HepG2 (cell line): ENCODE results near the gene EPC2. TPM values are rescaled to one million over a fixed set of nuclear protein-coding genes. Genes with fewer than 3 reads are reported as not detected.
A peak's percentile ranks its signal among the peaks of the same experiment; 100 is the strongest.

Experiments used
- HES4 ChIP-seq: sonication (generic); formaldehyde crosslinking; IDR thresholded peaks from 2 replicates; pipeline ENCODE4 v1.9.0; 2021; ENCODE audit warnings: mild to moderate bottlenecking, missing genetic modification reagents, borderline replicate concordance
- PCBP1 ChIP-seq: fragments of 200-400 bp; formaldehyde crosslinking; IDR thresholded peaks from 2 replicates; pipeline ENCODE4 v1.6.1; 2017; ENCODE audit warnings: mild to moderate bottlenecking, low read depth, low read length, borderline replicate concordance
- SOX6 ChIP-seq, 2 experiments: fragments of 450-650 bp in 1 of 2; sonication (generic) in 1 of 2; formaldehyde crosslinking in 1 of 2; IDR thresholded peaks; 2 replicates each; pipeline versions ENCODE4 v1.4.0 to v1.6.1; 2017 to 2020; ENCODE audit warnings: antibody characterized with exemption in 1 of 2, mild to moderate bottlenecking in 1 of 2, missing genetic modification reagents in 1 of 2
- TBX3 ChIP-seq: fragments of 450-650 bp; IDR thresholded peaks from 2 replicates; pipeline ENCODE4 v1.6.1; 2017; ENCODE audit warnings: antibody characterized with exemption, mild to moderate bottlenecking, inconsistent platforms, borderline replicate concordance
- ZMYM2 ChIP-seq: sonication (generic); formaldehyde crosslinking; IDR thresholded peaks from 2 replicates; pipeline ENCODE4 v1.8.0; 2022; ENCODE audit warnings: mild to moderate bottlenecking, missing genetic modification reagents
- ZNF230 ChIP-seq: sonication (generic); formaldehyde crosslinking; IDR thresholded peaks from 2 replicates; pipeline ENCODE4 v1.4.0; 2020; ENCODE audit warnings: mild to moderate bottlenecking, missing genetic modification reagents
- polyA plus RNA-seq, 8 experiments: library from polyadenylated mRNA; depleted of rRNA in 3 of 8; stranded (reverse) in 7 of 8; unstranded in 1 of 8; fragments of >200 nt; fragmentation: Illumina TruSeq in 4 of 8; extraction: Trizol in 4 of 8; gene quantifications; 2 replicates each; pipeline versions ENCODE4 v1.2.1 to v1.2.3, GENCODE V29; 2011 to 2016; ENCODE audit warnings: low read depth in 4 of 8, missing spikeins in 1 of 8, mixed read lengths in 1 of 8; ENCODE audit not compliant: insufficient read depth in 1 of 8
- total RNA-seq, 5 experiments: library from RNA; depleted of rRNA; stranded (reverse); fragments of >200 nt; fragmentation: Illumina TruSeq; extraction: Trizol; gene quantifications; 2 replicates each; pipeline ENCODE4 v1.2.3, GENCODE V29; 2016; ENCODE audit warnings: low read depth in 1 of 5
- TF ChIP-seq, protein P1 (sequence below): sonication (generic); formaldehyde crosslinking; IDR thresholded peaks from 2 replicates; pipeline ENCODE4 v1.8.1; 2023; ENCODE audit warnings: missing genetic modification reagents, mild to moderate bottlenecking, borderline replicate concordance
- TF ChIP-seq, protein P2 (sequence below): sonication (generic); formaldehyde crosslinking; IDR thresholded peaks from 2 replicates; pipeline ENCODE4 v1.5.0; 2020; ENCODE audit warnings: mild to moderate bottlenecking, low read depth, missing genetic modification reagents, borderline replicate concordance
- TF ChIP-seq, protein P3 (sequence below): IDR thresholded peaks from 2 replicates; pipeline ENCODE4 v1.6.1; 2016; ENCODE audit warnings: mild to moderate bottlenecking

Gene EPC2
- total and polyA plus RNA-seq, 2 of the 13 experiments (the other 11 are each of a cell fraction or from before 2014, with no cell fraction given): 20.5 to 22.0 TPM

DNA sequence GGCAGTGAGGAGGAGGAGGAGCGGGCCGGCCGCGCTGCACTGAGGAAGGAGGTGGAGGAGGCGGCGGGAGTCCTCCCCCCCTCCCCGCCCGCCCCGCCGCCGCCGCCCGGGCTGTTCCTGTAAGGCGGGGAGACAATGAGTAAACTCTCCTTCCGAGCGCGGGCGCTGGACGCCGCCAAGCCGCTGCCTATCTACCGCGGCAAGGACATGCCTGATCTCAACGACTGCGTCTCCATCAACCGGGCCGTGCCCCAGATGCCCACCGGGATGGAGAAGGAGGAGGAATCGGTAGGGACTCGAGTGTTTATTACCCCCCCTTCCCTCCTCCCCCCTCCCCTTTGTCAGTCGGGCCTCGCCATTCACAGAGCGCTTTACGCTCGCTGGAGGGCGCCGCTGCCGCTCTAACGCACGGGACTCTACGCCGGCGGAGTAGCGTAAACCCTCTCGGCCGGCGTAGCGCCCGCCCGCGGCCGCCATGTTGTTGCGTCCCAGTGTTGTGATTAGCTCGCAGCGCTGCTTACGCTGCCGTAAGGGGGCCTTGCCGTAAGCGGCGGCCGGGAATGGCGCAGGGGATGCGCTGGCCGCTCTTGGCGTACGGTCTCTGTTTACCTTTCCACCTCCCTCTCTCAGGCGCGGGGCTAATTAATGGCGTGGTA is 460 bp downstream of the EPC2 start (continued):
- TF ChIP-seq PCBP1 (0 out of 2 replicates have a peak, but pooled peaks have one; percentile 69), TBX3 (peak; percentile 13; the same call in 1 of the 2 replicates), ZNF230 (no peak), SOX6 (IDR thresholded peaks at IDR 0.05) (no peak), SOX6 (CRISPR knock-in tag; IDR thresholded peaks at IDR 0.05) (peak; percentile 58), ZMYM2 (CRISPR knock-in tag) (no peak), HES4 (CRISPR knock-in tag) (peak; percentile 58; the same call in 1 of the 2 replicates)
- TF ChIP-seq, protein P1, sequence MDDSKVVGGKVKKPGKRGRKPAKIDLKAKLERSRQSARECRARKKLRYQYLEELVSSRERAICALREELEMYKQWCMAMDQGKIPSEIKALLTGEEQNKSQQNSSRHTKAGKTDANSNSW (CRISPR knock-in tag): peak; percentile 2; the same call in 1 of the 2 replicates
- TF ChIP-seq, protein P2, sequence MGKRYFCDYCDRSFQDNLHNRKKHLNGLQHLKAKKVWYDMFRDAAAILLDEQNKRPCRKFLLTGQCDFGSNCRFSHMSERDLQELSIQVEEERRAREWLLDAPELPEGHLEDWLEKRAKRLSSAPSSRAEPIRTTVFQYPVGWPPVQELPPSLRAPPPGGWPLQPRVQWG (CRISPR knock-in tag): no peak
- TF ChIP-seq, protein P3, sequence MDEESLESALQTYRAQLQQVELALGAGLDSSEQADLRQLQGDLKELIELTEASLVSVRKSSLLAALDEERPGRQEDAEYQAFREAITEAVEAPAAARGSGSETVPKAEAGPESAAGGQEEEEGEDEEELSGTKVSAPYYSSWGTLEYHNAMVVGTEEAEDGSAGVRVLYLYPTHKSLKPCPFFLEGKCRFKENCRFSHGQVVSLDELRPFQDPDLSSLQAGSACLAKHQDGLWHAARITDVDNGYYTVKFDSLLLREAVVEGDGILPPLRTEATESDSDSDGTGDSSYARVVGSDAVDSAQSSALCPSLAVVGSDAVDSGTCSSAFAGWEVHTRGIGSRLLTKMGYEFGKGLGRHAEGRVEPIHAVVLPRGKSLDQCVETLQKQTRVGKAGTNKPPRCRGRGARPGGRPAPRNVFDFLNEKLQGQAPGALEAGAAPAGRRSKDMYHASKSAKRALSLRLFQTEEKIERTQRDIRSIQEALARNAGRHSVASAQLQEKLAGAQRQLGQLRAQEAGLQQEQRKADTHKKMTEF: peak; percentile 35; the same call in 1 of the 2 replicates
